HepG2 (cell line): ENCODE results near the gene GK. TPM values are rescaled to one million over a fixed set of nuclear protein-coding genes. Genes with fewer than 3 reads are reported as not detected.

ENCODE experiments used
- BRF2 ChIP-seq: sonication (generic); formaldehyde crosslinking; IDR thresholded peaks from 2 replicates; pipeline ENCODE4 v1.8.1; 2022; ENCODE audit warnings: mild to moderate bottlenecking, missing genetic modification reagents
- EP300 ChIP-seq, 3 experiments: sonication (generic) in 1 of 3; formaldehyde crosslinking in 1 of 3; IDR thresholded peaks; 2 replicates each; pipeline versions ENCODE4 v1.5.1 to v1.6.1; 2011 to 2020; ENCODE audit warnings: low read depth in 2 of 3, low read length in 2 of 3, borderline replicate concordance in 1 of 3, improper control_type of control experiment in 1 of 3, mild to moderate bottlenecking in 1 of 3, missing genetic modification reagents in 1 of 3, moderate library complexity in 1 of 3
- ETV6 ChIP-seq: sonication (generic); formaldehyde crosslinking; conservative IDR thresholded peaks from 2 replicates; pipeline ENCODE4 v1.4.0; 2020; ENCODE audit warnings: missing genetic modification reagents
- FOXP1 ChIP-seq, 2 experiments: fragments of 450-650 bp in 1 of 2; IDR thresholded peaks; 2 replicates each; pipeline ENCODE4 v1.6.1; 2017 to 2018; ENCODE audit warnings: antibody characterized with exemption in 1 of 2
- GMEB1 ChIP-seq: sonication (generic); formaldehyde crosslinking; IDR thresholded peaks from 2 replicates; pipeline ENCODE4 v1.5.1; 2020; ENCODE audit warnings: missing genetic modification reagents, mild to moderate bottlenecking, borderline replicate concordance
- HMG20A ChIP-seq: IDR thresholded peaks from 2 replicates; pipeline ENCODE4 v1.6.1; 2016; ENCODE audit warnings: borderline replicate concordance
- HMG20B ChIP-seq: conservative IDR thresholded peaks from 2 replicates; pipeline ENCODE4 v1.6.1; 2016; ENCODE audit warnings: missing genetic modification reagents, missing compliant biosample characterization
- NR2F2 ChIP-seq: IDR thresholded peaks from 2 replicates; pipeline ENCODE4 v1.6.1; 2012; ENCODE audit warnings: low read depth, inconsistent platforms, borderline replicate concordance
- SMAD1 ChIP-seq: sonication (generic); formaldehyde crosslinking; IDR thresholded peaks from 2 replicates; pipeline ENCODE4 v1.4.0; 2020; ENCODE audit warnings: missing genetic modification reagents, low read depth, mild to moderate bottlenecking, borderline replicate concordance
- SOX6 ChIP-seq, 2 experiments: fragments of 450-650 bp in 1 of 2; sonication (generic) in 1 of 2; formaldehyde crosslinking in 1 of 2; IDR thresholded peaks; 2 replicates each; pipeline versions ENCODE4 v1.4.0 to v1.6.1; 2017 to 2020; ENCODE audit warnings: antibody characterized with exemption in 1 of 2, mild to moderate bottlenecking in 1 of 2, missing genetic modification reagents in 1 of 2
- SP1 ChIP-seq, 2 experiments: fragments of 450-650 bp in 1 of 2; sonication (generic) in 1 of 2; formaldehyde crosslinking in 1 of 2; IDR thresholded peaks; 2 replicates each; pipeline versions ENCODE4 v1.4.0 to v1.6.1; 2016 to 2020; ENCODE audit warnings: missing genetic modification reagents in 1 of 2
- TAF1 ChIP-seq: sonication (generic); formaldehyde crosslinking; IDR thresholded peaks from 2 replicates; pipeline ENCODE4 v1.4.0; 2020; ENCODE audit warnings: missing genetic modification reagents
- TOE1 ChIP-seq: sonication (generic); formaldehyde crosslinking; IDR thresholded peaks from 2 replicates; pipeline ENCODE4 v1.4.0; 2020; ENCODE audit warnings: mild to moderate bottlenecking, missing genetic modification reagents
- ZBTB21 ChIP-seq: sonication (generic); formaldehyde crosslinking; IDR thresholded peaks from 2 replicates; pipeline ENCODE4 v1.4.0; 2020; ENCODE audit warnings: missing genetic modification reagents
- ZKSCAN5 ChIP-seq: sonication (generic); formaldehyde crosslinking; IDR thresholded peaks from 2 replicates; pipeline ENCODE4 v1.5.1; 2020; ENCODE audit warnings: mild to moderate bottlenecking, missing genetic modification reagents
- ZNF253 ChIP-seq: sonication (generic); formaldehyde crosslinking; IDR thresholded peaks from 2 replicates; pipeline ENCODE4 v1.8.0; 2022; ENCODE audit warnings: mild to moderate bottlenecking, missing genetic modification reagents, borderline replicate concordance
- ZNF550 ChIP-seq: sonication (generic); formaldehyde crosslinking; IDR thresholded peaks from 2 replicates; pipeline ENCODE4 v1.4.0; 2020; ENCODE audit warnings: mild to moderate bottlenecking, missing genetic modification reagents, borderline replicate concordance
- ZSCAN29 ChIP-seq: sonication (generic); formaldehyde crosslinking; conservative IDR thresholded peaks from 2 replicates; pipeline ENCODE4 v1.4.0; 2020; ENCODE audit warnings: mild to moderate bottlenecking, missing genetic modification reagents
- polyA plus RNA-seq, 8 experiments: library from polyadenylated mRNA; depleted of rRNA in 3 of 8; stranded (reverse) in 7 of 8; unstranded in 1 of 8; fragments of >200 nt; fragmentation: Illumina TruSeq in 4 of 8; extraction: Trizol in 4 of 8; gene quantifications; 2 replicates each; pipeline versions ENCODE4 v1.2.1 to v1.2.3, GENCODE V29; 2011 to 2016; ENCODE audit warnings: low read depth in 4 of 8, missing spikeins in 1 of 8, mixed read lengths in 1 of 8; ENCODE audit not compliant: insufficient read depth in 1 of 8
- total RNA-seq, 5 experiments: library from RNA; depleted of rRNA; stranded (reverse); fragments of >200 nt; fragmentation: Illumina TruSeq; extraction: Trizol; gene quantifications; 2 replicates each; pipeline ENCODE4 v1.2.3, GENCODE V29; 2016; ENCODE audit warnings: low read depth in 1 of 5
- TF ChIP-seq, protein P1 (sequence below): IDR thresholded peaks from 2 replicates; pipeline ENCODE4 v1.6.1; 2016; ENCODE audit warnings: low read depth, missing genetic modification reagents, missing compliant biosample characterization
- TF ChIP-seq, protein P2 (sequence below): IDR thresholded peaks from 2 replicates; pipeline ENCODE4 v1.6.1; 2016; ENCODE audit warnings: low read depth

GK gene
- total and polyA plus RNA-seq, 2 of the 13 experiments (the other 11 are each of a cell fraction or from before 2014, with no cell fraction given): 64.2 to 265 TPM

DNA sequence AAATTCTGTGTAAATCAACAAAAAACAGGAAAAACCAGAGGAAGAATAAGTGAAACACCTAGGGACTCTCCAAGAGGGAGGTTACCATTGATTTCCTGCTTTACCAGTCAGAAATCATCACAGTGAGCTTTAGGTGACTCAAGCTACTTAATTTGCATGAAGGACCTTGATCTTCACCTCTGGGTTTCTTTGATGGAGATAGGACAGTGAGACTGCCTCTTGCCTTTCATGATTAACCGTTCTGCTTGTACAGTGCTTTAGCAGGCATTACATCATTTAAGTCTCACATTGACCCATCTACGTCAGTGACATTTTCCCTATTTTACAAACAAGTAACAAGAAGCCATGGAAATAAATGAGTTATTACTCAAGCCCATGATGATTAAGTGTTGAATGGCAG is 3.4 kb upstream of the GK start (continued):
- TF ChIP-seq HMG20B (CRISPR knock-in tag) (no peak), SMAD1 (CRISPR knock-in tag) (no peak), SOX6 (IDR thresholded peaks at IDR 0.05) (no peak), SOX6 (CRISPR knock-in tag; IDR thresholded peaks at IDR 0.05) (peak; percentile 72), HMG20A (CRISPR knock-in tag) (peak; percentile 40; the same call in 1 of the 2 replicates), TOE1 (no peak), ZBTB21 (CRISPR knock-in tag) (peak; percentile 88), BRF2 (CRISPR knock-in tag) (no peak), ZSCAN29 (no peak), GMEB1 (CRISPR knock-in tag) (no peak), EP300 (IDR thresholded peaks at IDR 0.05; ENCODE audit: low read depth in 2 of 2, low read length in 2 of 2) (peak in 1 of 2 experiments; percentile 79; a peak in 2 of 4 replicates), EP300 (CRISPR knock-in tag; IDR thresholded peaks at IDR 0.05; ENCODE audit: borderline replicate concordance) (peak; percentile 65; the same call in 1 of the 2 replicates), TAF1 (CRISPR knock-in tag) (no peak), ZNF253 (no peak), FOXP1 (IDR thresholded peaks at IDR 0.05) (no peak), FOXP1 (CRISPR knock-in tag; IDR thresholded peaks at IDR 0.05) (no peak), ZKSCAN5 (CRISPR knock-in tag) (no peak), NR2F2 (no peak), ETV6 (CRISPR knock-in tag) (no peak), ZNF550 (CRISPR knock-in tag) (no peak), SP1 (IDR thresholded peaks at IDR 0.05) (no peak), SP1 (CRISPR knock-in tag; IDR thresholded peaks at IDR 0.05) (no peak)
- TF ChIP-seq, protein P1, sequence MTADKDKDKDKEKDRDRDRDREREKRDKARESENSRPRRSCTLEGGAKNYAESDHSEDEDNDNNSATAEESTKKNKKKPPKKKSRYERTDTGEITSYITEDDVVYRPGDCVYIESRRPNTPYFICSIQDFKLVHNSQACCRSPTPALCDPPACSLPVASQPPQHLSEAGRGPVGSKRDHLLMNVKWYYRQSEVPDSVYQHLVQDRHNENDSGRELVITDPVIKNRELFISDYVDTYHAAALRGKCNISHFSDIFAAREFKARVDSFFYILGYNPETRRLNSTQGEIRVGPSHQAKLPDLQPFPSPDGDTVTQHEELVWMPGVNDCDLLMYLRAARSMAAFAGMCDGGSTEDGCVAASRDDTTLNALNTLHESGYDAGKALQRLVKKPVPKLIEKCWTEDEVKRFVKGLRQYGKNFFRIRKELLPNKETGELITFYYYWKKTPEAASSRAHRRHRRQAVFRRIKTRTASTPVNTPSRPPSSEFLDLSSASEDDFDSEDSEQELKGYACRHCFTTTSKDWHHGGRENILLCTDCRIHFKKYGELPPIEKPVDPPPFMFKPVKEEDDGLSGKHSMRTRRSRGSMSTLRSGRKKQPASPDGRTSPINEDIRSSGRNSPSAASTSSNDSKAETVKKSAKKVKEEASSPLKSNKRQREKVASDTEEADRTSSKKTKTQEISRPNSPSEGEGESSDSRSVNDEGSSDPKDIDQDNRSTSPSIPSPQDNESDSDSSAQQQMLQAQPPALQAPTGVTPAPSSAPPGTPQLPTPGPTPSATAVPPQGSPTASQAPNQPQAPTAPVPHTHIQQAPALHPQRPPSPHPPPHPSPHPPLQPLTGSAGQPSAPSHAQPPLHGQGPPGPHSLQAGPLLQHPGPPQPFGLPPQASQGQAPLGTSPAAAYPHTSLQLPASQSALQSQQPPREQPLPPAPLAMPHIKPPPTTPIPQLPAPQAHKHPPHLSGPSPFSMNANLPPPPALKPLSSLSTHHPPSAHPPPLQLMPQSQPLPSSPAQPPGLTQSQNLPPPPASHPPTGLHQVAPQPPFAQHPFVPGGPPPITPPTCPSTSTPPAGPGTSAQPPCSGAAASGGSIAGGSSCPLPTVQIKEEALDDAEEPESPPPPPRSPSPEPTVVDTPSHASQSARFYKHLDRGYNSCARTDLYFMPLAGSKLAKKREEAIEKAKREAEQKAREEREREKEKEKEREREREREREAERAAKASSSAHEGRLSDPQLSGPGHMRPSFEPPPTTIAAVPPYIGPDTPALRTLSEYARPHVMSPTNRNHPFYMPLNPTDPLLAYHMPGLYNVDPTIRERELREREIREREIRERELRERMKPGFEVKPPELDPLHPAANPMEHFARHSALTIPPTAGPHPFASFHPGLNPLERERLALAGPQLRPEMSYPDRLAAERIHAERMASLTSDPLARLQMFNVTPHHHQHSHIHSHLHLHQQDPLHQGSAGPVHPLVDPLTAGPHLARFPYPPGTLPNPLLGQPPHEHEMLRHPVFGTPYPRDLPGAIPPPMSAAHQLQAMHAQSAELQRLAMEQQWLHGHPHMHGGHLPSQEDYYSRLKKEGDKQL (CRISPR knock-in tag): no peak
- TF ChIP-seq, protein P2, sequence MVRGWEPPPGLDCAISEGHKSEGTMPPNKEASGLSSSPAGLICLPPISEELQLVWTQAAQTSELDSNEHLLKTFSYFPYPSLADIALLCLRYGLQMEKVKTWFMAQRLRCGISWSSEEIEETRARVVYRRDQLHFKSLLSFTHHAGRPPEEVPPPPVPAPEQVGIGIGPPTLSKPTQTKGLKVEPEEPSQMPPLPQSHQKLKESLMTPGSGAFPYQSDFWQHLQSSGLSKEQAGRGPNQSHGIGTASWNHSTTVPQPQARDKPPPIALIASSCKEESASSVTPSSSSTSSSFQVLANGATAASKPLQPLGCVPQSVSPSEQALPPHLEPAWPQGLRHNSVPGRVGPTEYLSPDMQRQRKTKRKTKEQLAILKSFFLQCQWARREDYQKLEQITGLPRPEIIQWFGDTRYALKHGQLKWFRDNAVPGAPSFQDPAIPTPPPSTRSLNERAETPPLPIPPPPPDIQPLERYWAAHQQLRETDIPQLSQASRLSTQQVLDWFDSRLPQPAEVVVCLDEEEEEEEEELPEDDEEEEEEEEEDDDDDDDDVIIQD (CRISPR knock-in tag): no peak
